ENCODE results near the gene PSMB2. TPM values are rescaled to one million over a fixed set of nuclear protein-coding genes. Genes with fewer than 3 reads are reported as not detected.
"Not testable (repeated sequence)": the region's sequence is repeated elsewhere in the genome, so short reads cannot be mapped to it uniquely, and the experiment has no call there.

Gene PSMB2
- 17.2 TPM for total RNA-seq

DNA sequence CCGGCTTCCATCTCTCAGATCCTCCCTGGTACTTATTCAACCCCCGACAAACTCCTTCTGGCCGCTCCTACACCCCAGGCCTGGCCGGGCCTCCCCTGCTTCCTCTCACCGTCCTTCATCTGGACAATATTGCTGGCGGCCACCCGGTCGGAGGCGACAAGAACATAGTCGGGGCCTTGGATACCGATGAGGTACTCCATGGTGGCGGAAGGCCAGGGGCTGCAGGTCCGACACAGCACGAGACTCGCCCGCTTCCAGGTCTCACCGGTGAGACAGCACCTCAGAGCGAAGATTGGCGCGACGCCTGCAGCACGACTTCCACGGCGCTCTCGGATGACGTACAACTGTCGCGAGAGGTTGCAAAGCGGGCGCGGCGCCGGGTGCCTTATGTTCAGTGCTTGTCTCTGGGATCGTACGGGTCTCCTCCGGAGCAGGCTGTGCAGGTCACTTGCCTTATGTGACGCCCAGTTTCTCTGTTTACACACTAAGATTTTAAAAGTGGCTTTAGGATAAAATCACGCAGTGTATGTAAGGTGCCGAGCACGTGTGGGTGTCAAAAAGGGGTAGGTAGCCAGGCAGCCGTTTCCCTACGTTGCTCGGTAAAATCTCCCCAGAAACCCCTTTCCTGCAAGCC lies at the start of gene PSMB2:
PSMB2 (minus strand) TSS at position 294 of the 634 bp plus-strand sequence; CDS start at position 200, 94 bp downstream.
- peak within 1 kb of the TSS; percentile 69 for H3K4me3 ChIP-seq (ENCODE audit: low read length)
- H3K27me3 ChIP-seq (ENCODE audit: insufficient read depth, low read length): peaks cover 23% of the 10 kb centered on the region
- no peaks in the 10 kb centered on the region for H3K9me3 ChIP-seq (ENCODE audit: low read depth, low read length)
- peaks cover 18% of the 10 kb centered on the region for H3K4me1 ChIP-seq (ENCODE audit: insufficient read depth, low read length)

DNA sequence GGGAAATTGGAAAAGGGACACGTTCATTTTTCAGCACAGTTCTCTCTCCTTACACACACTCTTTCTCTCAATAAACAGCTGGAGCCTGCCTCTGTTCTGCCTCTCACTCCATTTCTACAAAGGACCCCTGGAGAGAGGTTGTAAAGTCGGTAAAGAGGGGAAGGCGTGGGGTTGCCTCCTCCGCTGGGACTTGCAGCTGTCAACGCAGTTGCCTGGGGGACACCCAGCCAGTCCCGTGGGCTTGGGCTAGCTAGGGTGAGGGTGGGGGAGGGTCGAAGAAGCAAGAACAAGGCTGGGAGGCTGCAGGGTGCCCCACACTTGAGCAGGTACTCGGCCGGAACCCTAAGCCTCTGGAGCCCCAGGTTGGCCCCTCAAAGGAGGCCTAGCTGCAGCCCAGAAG lies 49.8 kb upstream of the PSMB2 start:
- Histone ChIP-seq H3K4me1 (ENCODE audit: insufficient read depth, low read length) (no peaks in the 10 kb centered on the region), H3K27me3 (ENCODE audit: insufficient read depth, low read length) (no peaks in the 10 kb centered on the region), H3K9me3 (ENCODE audit: low read depth, low read length) (no peaks in the 10 kb centered on the region), H3K4me3 (ENCODE audit: low read length) (no peak overlapping the region)

GRCh38 chr1:35690103-35690502 lies 48.8 kb upstream of the PSMB2 start:
- not testable (repeated sequence) for H3K4me3 ChIP-seq (ENCODE audit: low read length); H3K4me1 ChIP-seq (ENCODE audit: insufficient read depth, low read length); H3K27me3 ChIP-seq (ENCODE audit: insufficient read depth, low read length); H3K9me3 ChIP-seq (ENCODE audit: low read depth, low read length)

DNA sequence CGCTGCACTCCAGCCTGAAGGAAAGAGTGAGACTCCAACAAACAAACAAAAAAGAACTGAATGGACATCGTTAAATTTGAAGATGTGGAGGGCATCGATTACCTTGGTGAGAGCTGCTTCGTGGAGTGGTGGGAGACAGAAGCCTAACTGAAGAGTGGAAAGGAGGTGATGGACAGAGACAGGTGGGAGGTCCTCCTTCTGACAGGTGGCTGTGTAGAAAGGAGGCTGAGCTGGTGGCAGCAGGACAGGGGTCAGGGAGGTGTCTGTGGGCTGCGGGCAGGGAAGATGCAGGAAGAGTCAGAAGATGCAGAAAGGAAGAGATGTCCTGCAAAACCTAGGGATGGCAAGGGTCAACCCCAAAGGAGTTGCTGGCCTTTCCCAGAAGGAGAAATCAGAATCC lies 46.8 kb upstream of the PSMB2 start:
- Histone ChIP-seq H3K27me3 (ENCODE audit: insufficient read depth, low read length) (no peaks in the 10 kb centered on the region), H3K9me3 (ENCODE audit: low read depth, low read length) (no peaks in the 10 kb centered on the region), H3K4me3 (ENCODE audit: low read length) (no peak overlapping the region), H3K4me1 (ENCODE audit: insufficient read depth, low read length) (no peaks in the 10 kb centered on the region)

DNA sequence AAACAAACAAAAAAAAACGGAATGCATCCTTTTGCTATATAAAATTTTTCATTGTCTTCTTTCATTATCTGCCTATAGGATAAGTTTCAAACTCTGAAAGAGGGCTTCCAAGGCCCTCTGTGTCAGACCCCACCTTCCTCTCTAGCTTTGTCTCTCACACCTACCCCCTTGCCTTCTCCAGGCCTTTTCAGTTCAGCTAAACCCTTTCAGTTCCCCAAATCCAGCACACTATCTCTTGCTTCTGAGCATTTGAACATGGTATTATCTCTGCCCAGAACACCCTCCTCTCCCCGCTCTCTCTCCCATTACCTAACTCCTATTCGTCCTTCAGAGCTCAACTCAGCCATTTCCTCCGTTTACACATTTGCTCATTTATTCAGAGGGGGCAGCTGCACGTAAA lies 41.7 kb upstream of the PSMB2 start:
- Histone ChIP-seq H3K4me3 (ENCODE audit: low read length) (no peak overlapping the region), H3K27me3 (ENCODE audit: insufficient read depth, low read length) (no peaks in the 10 kb centered on the region), H3K4me1 (ENCODE audit: insufficient read depth, low read length) (no peaks in the 10 kb centered on the region), H3K9me3 (ENCODE audit: low read depth, low read length) (no peaks in the 10 kb centered on the region)

DNA sequence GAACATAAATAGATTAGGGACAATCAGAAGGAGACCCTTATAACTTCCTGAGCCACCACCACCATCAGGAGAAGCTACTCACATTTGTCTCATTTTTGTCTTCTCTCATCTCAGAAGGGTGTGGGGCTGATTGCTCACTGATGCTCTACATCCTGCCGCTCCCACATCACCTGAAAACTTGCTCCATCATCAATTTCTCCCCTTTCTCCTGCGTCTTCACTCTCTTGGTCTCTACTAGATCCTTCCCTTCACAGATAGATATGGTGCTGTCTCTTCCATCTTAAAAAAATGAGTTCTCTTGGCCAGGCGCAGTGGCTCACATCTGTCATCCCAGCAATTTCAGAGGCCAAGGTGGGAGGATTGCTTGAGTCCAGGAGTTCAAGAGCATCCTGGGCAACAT lies 38.9 kb upstream of the PSMB2 start:
- Histone ChIP-seq H3K27me3 (ENCODE audit: insufficient read depth, low read length) (no peaks in the 10 kb centered on the region), H3K9me3 (ENCODE audit: low read depth, low read length) (no peaks in the 10 kb centered on the region), H3K4me3 (ENCODE audit: low read length) (no peak overlapping the region), H3K4me1 (ENCODE audit: insufficient read depth, low read length) (no peaks in the 10 kb centered on the region)

- H3K27me3 ChIP-seq (ENCODE audit: insufficient read depth, low read length): no peaks in the 10 kb centered on the region
Measured at GRCh38 chr1:35675773-35676172, 34.4 kb upstream of the PSMB2 start.

DNA sequence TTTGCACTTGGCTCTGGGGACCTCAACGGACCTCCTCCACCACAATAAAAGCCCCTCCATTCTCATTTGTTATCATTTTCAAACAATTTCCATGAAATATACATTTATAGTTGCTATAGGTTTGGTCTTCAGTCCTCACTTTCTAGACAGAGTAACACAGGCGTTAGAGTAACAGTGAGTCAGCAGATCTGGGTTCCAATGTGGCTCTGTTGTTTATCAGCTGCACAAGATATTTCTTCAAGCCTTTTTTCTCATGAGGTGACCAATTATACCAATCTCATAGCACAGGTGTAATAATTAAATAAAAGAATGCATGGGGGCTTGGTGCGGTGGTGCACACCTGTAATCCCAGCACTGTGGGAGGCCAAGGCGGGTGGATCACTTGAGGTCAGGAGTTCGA lies 32.8 kb upstream of the PSMB2 start:
- Histone ChIP-seq H3K4me1 (ENCODE audit: insufficient read depth, low read length) (no peaks in the 10 kb centered on the region), H3K9me3 (ENCODE audit: low read depth, low read length) (no peaks in the 10 kb centered on the region), H3K4me3 (ENCODE audit: low read length) (no peak overlapping the region), H3K27me3 (ENCODE audit: insufficient read depth, low read length) (no peaks in the 10 kb centered on the region)

More at GRCh38 chr1:35675773-35676172, 34.4 kb upstream of the PSMB2 start:
- Histone ChIP-seq H3K4me3 (ENCODE audit: low read length) (no peak overlapping the region), H3K4me1 (ENCODE audit: insufficient read depth, low read length) (no peaks in the 10 kb centered on the region), H3K9me3 (ENCODE audit: low read depth, low read length) (no peaks in the 10 kb centered on the region)

DNA sequence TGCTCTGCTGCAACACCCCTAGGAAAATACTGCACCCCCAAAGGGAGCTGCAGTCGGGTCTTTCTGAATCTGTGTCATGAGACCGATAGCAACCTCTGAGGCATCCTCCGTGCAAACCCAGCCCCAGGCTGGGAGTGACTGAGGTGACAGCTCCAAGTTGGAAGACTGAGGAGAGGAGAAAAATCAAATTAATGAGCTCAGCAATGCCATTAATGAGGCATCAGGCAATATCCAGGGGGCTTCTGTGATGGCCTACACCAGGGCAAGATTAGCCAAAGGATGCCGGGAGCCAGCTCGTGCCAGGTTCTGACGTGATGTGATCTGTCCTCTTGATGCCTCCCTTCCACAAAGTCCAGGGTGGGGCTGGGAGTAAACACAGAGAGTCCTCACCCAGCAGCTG lies 30.8 kb upstream of the PSMB2 start:
- H3K4me3 ChIP-seq (ENCODE audit: low read length): no peak overlapping the region
- no peaks in the 10 kb centered on the region for H3K9me3 ChIP-seq (ENCODE audit: low read depth, low read length)
- no peaks in the 10 kb centered on the region for H3K4me1 ChIP-seq (ENCODE audit: insufficient read depth, low read length)
- H3K27me3 ChIP-seq (ENCODE audit: insufficient read depth, low read length): no peaks in the 10 kb centered on the region

DNA sequence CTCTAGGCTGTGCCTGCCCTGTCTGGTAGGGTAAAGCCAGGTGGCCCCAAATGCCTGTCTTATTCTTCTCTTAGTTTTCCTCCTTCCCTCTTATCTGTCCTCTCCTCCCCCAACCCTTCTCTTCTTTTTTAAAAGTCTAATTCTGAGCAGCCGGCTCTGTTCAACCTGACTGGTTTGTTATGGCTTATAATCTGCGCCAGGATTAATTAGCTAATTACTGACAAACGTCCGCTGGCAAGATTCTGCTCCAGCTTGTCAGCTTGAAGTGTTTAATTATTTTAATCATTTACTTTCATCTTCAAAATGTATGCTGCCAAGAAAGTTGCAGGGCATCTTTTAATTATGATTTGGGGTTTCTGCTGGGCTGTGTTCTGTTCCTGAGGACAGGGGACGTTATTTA lies 27.2 kb upstream of the PSMB2 start:
- Histone ChIP-seq H3K27me3 (ENCODE audit: insufficient read depth, low read length) (no peaks in the 10 kb centered on the region), H3K4me3 (ENCODE audit: low read length) (no peak overlapping the region), H3K9me3 (ENCODE audit: low read depth, low read length) (no peaks in the 10 kb centered on the region), H3K4me1 (ENCODE audit: insufficient read depth, low read length) (no peaks in the 10 kb centered on the region)

- Histone ChIP-seq H3K27me3 (ENCODE audit: insufficient read depth, low read length) (no peaks in the 10 kb centered on the region), H3K9me3 (ENCODE audit: low read depth, low read length) (no peaks in the 10 kb centered on the region), H3K4me1 (ENCODE audit: insufficient read depth, low read length) (no peaks in the 10 kb centered on the region), H3K4me3 (ENCODE audit: low read length) (no peak overlapping the region)
Measured at GRCh38 chr1:35666916-35667315, 25.6 kb upstream of the PSMB2 start.

- Histone ChIP-seq H3K4me1 (ENCODE audit: insufficient read depth, low read length) (no peaks in the 10 kb centered on the region), H3K27me3 (ENCODE audit: insufficient read depth, low read length) (no peaks in the 10 kb centered on the region), H3K4me3 (ENCODE audit: low read length) (no peak overlapping the region), H3K9me3 (ENCODE audit: low read depth, low read length) (no peaks in the 10 kb centered on the region)
Measured at GRCh38 chr1:35666216-35666615, 24.9 kb upstream of the PSMB2 start.

- Histone ChIP-seq H3K4me3 (ENCODE audit: low read length) (no peak overlapping the region), H3K27me3 (ENCODE audit: insufficient read depth, low read length) (no peaks in the 10 kb centered on the region), H3K4me1 (ENCODE audit: insufficient read depth, low read length) (no peaks in the 10 kb centered on the region), H3K9me3 (ENCODE audit: low read depth, low read length) (no peaks in the 10 kb centered on the region)
Measured at GRCh38 chr1:35663434-35663833, 22.1 kb upstream of the PSMB2 start.

DNA sequence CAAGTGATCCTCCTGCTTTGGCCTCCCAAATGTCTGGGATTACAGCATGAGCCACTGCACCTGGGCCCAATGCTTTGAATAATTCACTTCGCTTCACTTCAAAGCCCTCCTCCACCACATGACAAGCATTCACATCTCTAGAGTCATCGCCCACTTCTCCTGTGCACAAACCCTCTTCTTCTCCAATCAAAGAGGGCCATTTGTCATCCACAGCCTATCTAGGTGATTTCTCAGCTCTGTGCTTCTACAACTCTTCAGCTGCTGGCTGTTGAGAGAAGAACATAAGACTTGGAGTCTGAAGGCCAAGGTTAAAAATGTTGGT lies 20.1 kb upstream of the PSMB2 start:
- Histone ChIP-seq H3K27me3 (ENCODE audit: insufficient read depth, low read length) (no peaks in the 10 kb centered on the region), H3K4me3 (ENCODE audit: low read length) (no peak overlapping the region)

GRCh38 chr1:35660581-35661473 lies 19.5 kb upstream of the PSMB2 start:
- H3K27me3 ChIP-seq (ENCODE audit: insufficient read depth, low read length): no peaks in the 10 kb centered on the region
- no peaks in the 10 kb centered on the region for H3K9me3 ChIP-seq (ENCODE audit: low read depth, low read length)
- no peak overlapping the region for H3K4me3 ChIP-seq (ENCODE audit: low read length)
- no peaks in the 10 kb centered on the region for H3K4me1 ChIP-seq (ENCODE audit: insufficient read depth, low read length)

More for the DNA sequence above, 20.1 kb upstream of the PSMB2 start:
- Histone ChIP-seq H3K9me3 (ENCODE audit: low read depth, low read length) (no peaks in the 10 kb centered on the region), H3K4me1 (ENCODE audit: insufficient read depth, low read length) (no peaks in the 10 kb centered on the region)

GRCh38 chr1:35659589-35659988 lies 18.3 kb upstream of the PSMB2 start:
- no peaks in the 10 kb centered on the region for H3K9me3 ChIP-seq (ENCODE audit: low read depth, low read length)
- no peaks in the 10 kb centered on the region for H3K4me1 ChIP-seq (ENCODE audit: insufficient read depth, low read length)
- no peak overlapping the region for H3K4me3 ChIP-seq (ENCODE audit: low read length)
- no peaks in the 10 kb centered on the region for H3K27me3 ChIP-seq (ENCODE audit: insufficient read depth, low read length)
